GM12878 (cell line): ENCODE measurements around the gene KAZN. TPM values are rescaled to one million over a fixed set of nuclear protein-coding genes. Genes with fewer than 3 reads are reported as not detected.

Experiments
- ATAC-seq: fragments of 200-7000 bp; cut with Tn5 transposase; 3 replicates; pipeline ENCODE4 v1.9.1; 2020; ENCODE audit warnings: mild to moderate bottlenecking, moderate library complexity
- BruUV-seq: library from RNA; stranded (reverse); fragments of 400-500 nt; replicated peaks from 2 replicates; lab custom pipeline; 2021; lab: Mats Ljungman, UMichigan
- CTCF ChIA-PET: fragments of 300-600 bp; sonication (Branson Sonifier 250); formaldehyde crosslinking; extraction: SDS; loops from one replicate; lab custom pipeline; 2021; ENCODE audit warnings: inconsistent platforms; lab: Yijun Ruan, JAX
- POLR2A ChIA-PET: fragments of 350-600 bp; formaldehyde crosslinking; extraction: SDS; loops from one replicate; lab custom pipeline; 2021; ENCODE audit warnings: inconsistent platforms; lab: Charles Lee
- RAD21 ChIA-PET: fragments of 300-600 bp; sonication (Branson Sonifier 250); formaldehyde crosslinking; loops from one replicate; lab custom pipeline; 2023; ENCODE audit warnings: antibody characterized with exemption; ENCODE audit not compliant: unreplicated experiment; lab: Charles Lee
- SMC1A ChIA-PET: fragments of 300-600 bp; sonication (Branson Sonifier 250); formaldehyde crosslinking; loops from one replicate; lab custom pipeline; 2023; ENCODE audit not compliant: unreplicated experiment, uncharacterized antibody; lab: Charles Lee
- DNase-seq: peaks from one replicate; pipeline ENCODE4 v3.0.0-alpha.2; 2011; ENCODE audit warnings: low read depth, low spot score
- FAIRE-seq: peaks from 3 replicates; lab custom pipeline; 2011; peaks lifted over from hg19 to GRCh38; lab: Jason Lieb, UNC
- H2AFZ ChIP-seq: 2 replicates; pipeline ENCODE4 v1.6.0; 2011; ENCODE audit warnings: low read depth, low read length, control low read depth; ENCODE audit not compliant: control insufficient read depth
- H3K27ac ChIP-seq: 2 replicates; pipeline ENCODE4 v1.5.1; 2011; ENCODE audit warnings: control low read depth; ENCODE audit not compliant: control insufficient read depth, insufficient read depth
- H3K27me3 ChIP-seq, 2 experiments: replicated peaks in 1 of 2; 2 replicates each; pipeline versions ENCODE4 v1.6.0 to v1.6.1; 2011; ENCODE audit warnings: low read length in 1 of 2; ENCODE audit not compliant: control insufficient read depth in 2 of 2, insufficient read depth in 2 of 2
- H3K36me3 ChIP-seq, 2 experiments: 2 replicates each; pipeline ENCODE4 v1.5.1; 2011; ENCODE audit warnings: low read length in 1 of 2; ENCODE audit not compliant: control insufficient read depth in 2 of 2, insufficient read depth in 2 of 2
- H3K4me1 ChIP-seq: 2 replicates; pipeline ENCODE4 v1.6.1; 2011; ENCODE audit warnings: mild to moderate bottlenecking, low read length, moderate library complexity, mixed read lengths; ENCODE audit not compliant: control insufficient read depth, insufficient read depth
- H3K4me2 ChIP-seq: 2 replicates; pipeline ENCODE4 v1.6.0; 2011; ENCODE audit warnings: control low read depth; ENCODE audit not compliant: control insufficient read depth, insufficient read depth
- H3K4me3 ChIP-seq: fragments of 200-600 bp; sonication (generic); 2 replicates; pipeline ENCODE4 v1.5.1; 2016
- H3K79me2 ChIP-seq: 2 replicates; pipeline ENCODE4 v1.6.0; 2011; ENCODE audit warnings: low read length; ENCODE audit not compliant: control insufficient read depth, insufficient read depth
- H3K9ac ChIP-seq: 2 replicates; pipeline ENCODE4 v1.8.0; 2011; ENCODE audit warnings: low read length, control low read depth, mixed read lengths; ENCODE audit not compliant: control insufficient read depth, insufficient read depth
- H3K9me3 ChIP-seq: replicated peaks from 3 replicates; pipeline ENCODE4 v1.5.1; 2011; ENCODE audit warnings: mild to moderate bottlenecking, low read length; ENCODE audit not compliant: control insufficient read depth, insufficient read depth
- H4K20me1 ChIP-seq: 2 replicates; pipeline ENCODE4 v1.6.0; 2011; ENCODE audit not compliant: control insufficient read depth, insufficient read depth
- BACH1 ChIP-seq: fragments of 450-650 bp; IDR thresholded peaks from 2 replicates; pipeline ENCODE4 v1.6.1; 2017; ENCODE audit warnings: mild to moderate bottlenecking, borderline replicate concordance
- EGR1 ChIP-seq, 2 experiments: IDR thresholded peaks; 1 replicate in 1 of 2; 2 replicates in 1 of 2; pipeline ENCODE4 v1.6.1; 2011 to 2012; ENCODE audit warnings: low read depth in 2 of 2, low read length in 2 of 2, borderline replicate concordance in 1 of 2, mild to moderate bottlenecking in 1 of 2, moderate library complexity in 1 of 2
- EZH2 ChIP-seq: IDR thresholded peaks from 2 replicates; pipeline ENCODE4 v1.6.1; 2012; ENCODE audit warnings: low read depth, mild to moderate bottlenecking, control low read depth, inconsistent platforms, low read length, borderline replicate concordance; ENCODE audit not compliant: control insufficient read depth
- IKZF1 ChIP-seq: fragments of 450-650 bp; conservative IDR thresholded peaks from 2 replicates; pipeline ENCODE4 v1.6.1; 2017; ENCODE audit warnings: antibody characterized with exemption, mild to moderate bottlenecking
- IKZF2 ChIP-seq, 2 experiments: fragments of 450-650 bp; IDR thresholded peaks; 2 replicates each; pipeline ENCODE4 v1.6.1; 2017; ENCODE audit warnings: mild to moderate bottlenecking in 2 of 2, moderate library complexity in 2 of 2
- KDM1A ChIP-seq: fragments of 200-600 bp; sonication (generic); IDR thresholded peaks from 2 replicates; pipeline ENCODE4 v1.6.1; 2016; ENCODE audit warnings: borderline replicate concordance
- LARP7 ChIP-seq: fragments of 450-650 bp; IDR thresholded peaks from 2 replicates; pipeline ENCODE4 v1.6.1; 2017; ENCODE audit warnings: mild to moderate bottlenecking
- MTA3 ChIP-seq: IDR thresholded peaks from 2 replicates; pipeline ENCODE4 v1.6.1; 2012; ENCODE audit warnings: low read length, inconsistent platforms, borderline replicate concordance
- POLR2A ChIP-seq: IDR thresholded peaks from 2 replicates; pipeline ENCODE4 v1.6.1; 2011; ENCODE audit warnings: low read depth, mild to moderate bottlenecking, low read length
- SREBF1 ChIP-seq: IDR thresholded peaks from 2 replicates; pipeline ENCODE4 v1.6.1; 2012; ENCODE audit warnings: mild to moderate bottlenecking, low read length
- ZNF24 ChIP-seq: fragments of 450-650 bp; IDR thresholded peaks from 2 replicates; pipeline ENCODE4 v1.6.1; 2017; ENCODE audit warnings: antibody characterized with exemption, mild to moderate bottlenecking
- ZNF622 ChIP-seq: fragments of 450-650 bp; IDR thresholded peaks from 2 replicates; pipeline ENCODE4 v1.6.1; 2017; ENCODE audit warnings: mild to moderate bottlenecking, inconsistent platforms
- ZSCAN29 ChIP-seq: fragments of 450-650 bp; IDR thresholded peaks from 2 replicates; pipeline ENCODE4 v1.6.1; 2017; ENCODE audit warnings: mild to moderate bottlenecking, moderate library complexity
- ZZZ3 ChIP-seq: IDR thresholded peaks from 2 replicates; pipeline ENCODE4 v1.6.1; 2011; ENCODE audit warnings: low read depth; ENCODE audit not compliant: control insufficient read depth, insufficient read length
- WGBS: methylation state at CpG from one replicate; pipeline ENCODE4 v1.1.6; 2016; ENCODE audit warnings: low lambda C conversion rate; ENCODE audit not compliant: insufficient replicate concordance, insufficient coverage; ENCODE audit errors: missing lambda C conversion rate; 5-methylcytosine and 5-hydroxymethylcytosine counted together
- in situ Hi-C: fragments of 300-500 bp; cut with MboI; formaldehyde crosslinking; loops from 9 replicates; pipeline ENCODE4 v1.14.3; 2018; ENCODE audit warnings: mixed read lengths
- intact Hi-C: fragments of 100-400 bp; cut with micrococcal nuclease; formaldehyde crosslinking; loops from one replicate; pipeline ENCODE4 v1.14.2; 2022; ENCODE audit not compliant: unreplicated experiment
- polyA plus RNA-seq, 11 experiments: library from polyadenylated mRNA; depleted of rRNA in 4 of 11; unstranded in 6 of 11; stranded (reverse) in 5 of 11; fragments of >200 nt; fragmentation: Nextera tagmentation in 4 of 11; fragmentation: Illumina TruSeq in 1 of 11; extraction: Ambion mirVana in 4 of 11; extraction: Trizol in 1 of 11; gene quantifications; 1 replicate in 1 of 11; 2 replicates in 10 of 11; pipeline versions ENCODE4 v1.2.1 to v1.2.3, GENCODE V29; 2011 to 2016; ENCODE audit warnings: inconsistent platforms in 2 of 11, missing spikeins in 2 of 11, low read depth in 1 of 11
- total RNA-seq, 4 experiments: library from RNA; depleted of rRNA in 3 of 4; stranded (reverse); fragments of >200 nt in 3 of 4; fragmentation: Illumina TruSeq in 1 of 4; extraction: Trizol in 1 of 4; gene quantifications; 2 replicates each; pipeline versions ENCODE4 v1.2.1 to v1.2.3, GENCODE V29; 2013 to 2021
- TF ChIP-seq, protein P1 (sequence below): IDR thresholded peaks from 2 replicates; pipeline ENCODE4 v1.6.1; 2012; ENCODE audit warnings: mild to moderate bottlenecking, low read depth, low read length
- TF ChIP-seq, protein P2 (sequence below): IDR thresholded peaks from 2 replicates; pipeline ENCODE4 v1.6.1; 2011; ENCODE audit warnings: borderline replicate concordance, low read depth, mild to moderate bottlenecking, moderate library complexity, mixed read lengths, low read length; ENCODE audit not compliant: insufficient read depth; ENCODE audit errors: extremely low read length
- TF ChIP-seq, protein P3 (sequence below), 3 experiments: IDR thresholded peaks in 2 of 3; conservative IDR thresholded peaks in 1 of 3; 2 replicates each; pipeline ENCODE4 v1.5.1; 2011; ENCODE audit warnings: low read depth in 3 of 3, low read length in 3 of 3, mild to moderate bottlenecking in 3 of 3, control low read depth in 2 of 3, moderate library complexity in 2 of 3, inconsistent platforms in 1 of 3, mixed read lengths in 1 of 3; ENCODE audit not compliant: control insufficient read depth in 2 of 3, insufficient read depth in 1 of 3; ENCODE audit errors: extremely low read depth in 1 of 3

KAZN gene
- total and polyA plus RNA-seq, 10 of the 15 experiments (the other 5 are each of a cell fraction or from before 2014, with no cell fraction given): 0.72 to 4.0 (median 1.2) TPM

DNA sequence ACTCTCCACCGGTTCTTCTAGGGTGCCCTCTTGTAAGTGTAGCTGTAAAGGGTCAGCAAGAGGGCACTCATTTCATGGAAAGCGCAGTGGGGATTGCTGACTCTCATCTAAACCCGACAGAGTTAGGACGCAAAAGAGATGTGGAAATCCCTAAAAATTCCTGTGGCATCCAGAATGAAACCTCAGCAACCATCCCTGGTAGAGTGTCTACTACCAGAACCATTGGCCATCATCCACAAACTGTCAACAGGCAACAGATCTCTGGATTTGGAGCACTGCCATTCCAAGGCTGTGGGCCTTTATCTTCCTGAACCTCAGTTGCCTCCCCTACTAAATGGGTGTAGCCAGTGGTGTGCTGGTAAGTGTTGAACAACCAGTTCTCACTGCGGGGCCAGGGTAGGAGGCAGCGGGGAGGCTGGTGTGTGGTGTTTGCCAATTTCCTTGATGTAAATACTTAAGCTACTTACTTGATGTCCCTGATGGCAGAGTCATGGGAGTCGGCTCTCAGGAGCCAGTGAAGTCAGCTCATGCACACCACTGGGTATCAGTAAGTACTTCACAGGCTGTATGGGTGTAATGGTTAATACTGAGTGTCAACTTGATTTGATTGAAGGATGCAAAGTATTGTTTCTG, 195.8 kb downstream of the KAZN start:
- Histone ChIP-seq H2AFZ (no peak overlapping the region), H3K27me3 (no peaks in the 10 kb centered on the region; a peak in 2 of 4 replicates), H4K20me1 (no peaks in the 10 kb centered on the region), H3K79me2 (no peaks in the 10 kb centered on the region), H3K4me3 (no peak overlapping the region), H3K27ac (no peak overlapping the region), H3K4me2 (no peak overlapping the region), H3K36me3 (no peaks in the 10 kb centered on the region), H3K4me1 (no peaks in the 10 kb centered on the region), H3K9ac (no peak overlapping the region), H3K9me3 (no peaks in the 10 kb centered on the region)
- RAD21 ChIA-PET: no interaction called here
- ATAC-seq (no peak), FAIRE-seq (no peak), DNase-seq (no peak)
- SMC1A ChIA-PET: no interaction called here
- intact Hi-C loops (no loop called here), in situ Hi-C loops (no loop called here)
- CTCF ChIA-PET: no interaction called here
- no TSS peak for BruUV-seq
- 44% methylated on average over 7 of the region's 7 CpGs for WGBS
- POLR2A ChIA-PET: no interaction called here
- TF ChIP-seq, protein P1, sequence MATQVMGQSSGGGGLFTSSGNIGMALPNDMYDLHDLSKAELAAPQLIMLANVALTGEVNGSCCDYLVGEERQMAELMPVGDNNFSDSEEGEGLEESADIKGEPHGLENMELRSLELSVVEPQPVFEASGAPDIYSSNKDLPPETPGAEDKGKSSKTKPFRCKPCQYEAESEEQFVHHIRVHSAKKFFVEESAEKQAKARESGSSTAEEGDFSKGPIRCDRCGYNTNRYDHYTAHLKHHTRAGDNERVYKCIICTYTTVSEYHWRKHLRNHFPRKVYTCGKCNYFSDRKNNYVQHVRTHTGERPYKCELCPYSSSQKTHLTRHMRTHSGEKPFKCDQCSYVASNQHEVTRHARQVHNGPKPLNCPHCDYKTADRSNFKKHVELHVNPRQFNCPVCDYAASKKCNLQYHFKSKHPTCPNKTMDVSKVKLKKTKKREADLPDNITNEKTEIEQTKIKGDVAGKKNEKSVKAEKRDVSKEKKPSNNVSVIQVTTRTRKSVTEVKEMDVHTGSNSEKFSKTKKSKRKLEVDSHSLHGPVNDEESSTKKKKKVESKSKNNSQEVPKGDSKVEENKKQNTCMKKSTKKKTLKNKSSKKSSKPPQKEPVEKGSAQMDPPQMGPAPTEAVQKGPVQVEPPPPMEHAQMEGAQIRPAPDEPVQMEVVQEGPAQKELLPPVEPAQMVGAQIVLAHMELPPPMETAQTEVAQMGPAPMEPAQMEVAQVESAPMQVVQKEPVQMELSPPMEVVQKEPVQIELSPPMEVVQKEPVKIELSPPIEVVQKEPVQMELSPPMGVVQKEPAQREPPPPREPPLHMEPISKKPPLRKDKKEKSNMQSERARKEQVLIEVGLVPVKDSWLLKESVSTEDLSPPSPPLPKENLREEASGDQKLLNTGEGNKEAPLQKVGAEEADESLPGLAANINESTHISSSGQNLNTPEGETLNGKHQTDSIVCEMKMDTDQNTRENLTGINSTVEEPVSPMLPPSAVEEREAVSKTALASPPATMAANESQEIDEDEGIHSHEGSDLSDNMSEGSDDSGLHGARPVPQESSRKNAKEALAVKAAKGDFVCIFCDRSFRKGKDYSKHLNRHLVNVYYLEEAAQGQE: no peak
- TF ChIP-seq LARP7: no peak
- no peak for TF ChIP-seq MTA3
- no peak for TF ChIP-seq EGR1 (IDR thresholded peaks at IDR 0.05; ENCODE audit: borderline replicate concordance in 1 of 2, low read depth in 2 of 2, low read length in 2 of 2)
- TF ChIP-seq, protein P2, sequence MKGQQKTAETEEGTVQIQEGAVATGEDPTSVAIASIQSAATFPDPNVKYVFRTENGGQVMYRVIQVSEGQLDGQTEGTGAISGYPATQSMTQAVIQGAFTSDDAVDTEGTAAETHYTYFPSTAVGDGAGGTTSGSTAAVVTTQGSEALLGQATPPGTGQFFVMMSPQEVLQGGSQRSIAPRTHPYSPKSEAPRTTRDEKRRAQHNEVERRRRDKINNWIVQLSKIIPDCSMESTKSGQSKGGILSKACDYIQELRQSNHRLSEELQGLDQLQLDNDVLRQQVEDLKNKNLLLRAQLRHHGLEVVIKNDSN: no peak
- TF ChIP-seq KDM1A: no peak
- TF ChIP-seq BACH1: no peak
- no peak for TF ChIP-seq SREBF1
- TF ChIP-seq, protein P3, sequence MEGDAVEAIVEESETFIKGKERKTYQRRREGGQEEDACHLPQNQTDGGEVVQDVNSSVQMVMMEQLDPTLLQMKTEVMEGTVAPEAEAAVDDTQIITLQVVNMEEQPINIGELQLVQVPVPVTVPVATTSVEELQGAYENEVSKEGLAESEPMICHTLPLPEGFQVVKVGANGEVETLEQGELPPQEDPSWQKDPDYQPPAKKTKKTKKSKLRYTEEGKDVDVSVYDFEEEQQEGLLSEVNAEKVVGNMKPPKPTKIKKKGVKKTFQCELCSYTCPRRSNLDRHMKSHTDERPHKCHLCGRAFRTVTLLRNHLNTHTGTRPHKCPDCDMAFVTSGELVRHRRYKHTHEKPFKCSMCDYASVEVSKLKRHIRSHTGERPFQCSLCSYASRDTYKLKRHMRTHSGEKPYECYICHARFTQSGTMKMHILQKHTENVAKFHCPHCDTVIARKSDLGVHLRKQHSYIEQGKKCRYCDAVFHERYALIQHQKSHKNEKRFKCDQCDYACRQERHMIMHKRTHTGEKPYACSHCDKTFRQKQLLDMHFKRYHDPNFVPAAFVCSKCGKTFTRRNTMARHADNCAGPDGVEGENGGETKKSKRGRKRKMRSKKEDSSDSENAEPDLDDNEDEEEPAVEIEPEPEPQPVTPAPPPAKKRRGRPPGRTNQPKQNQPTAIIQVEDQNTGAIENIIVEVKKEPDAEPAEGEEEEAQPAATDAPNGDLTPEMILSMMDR (IDR thresholded peaks at IDR 0.05 in 2 of 3, conservative IDR thresholded peaks at IDR 0.05 in 1 of 3; ENCODE audit: control insufficient read depth in 2 of 3, extremely low read depth in 1 of 3, insufficient read depth in 1 of 3, low read depth in 3 of 3, low read length in 3 of 3): no peak
- TF ChIP-seq ZSCAN29: no peak
- no peak for TF ChIP-seq IKZF1
- no peak for TF ChIP-seq IKZF2 (IDR thresholded peaks at IDR 0.05)
- TF ChIP-seq POLR2A: no peak
- no peak for TF ChIP-seq ZZZ3
- no peak for TF ChIP-seq EZH2
- TF ChIP-seq ZNF622: no peak
- TF ChIP-seq ZNF24: no peak
